Panc1 (cell line): Measurements from ENCODE around the gene CPM.

Source experiments
- POLR2AphosphoS5 ChIP-seq: IDR thresholded peaks from 2 replicates; pipeline ENCODE4 v1.6.1; 2012; ENCODE audit warnings: mild to moderate bottlenecking, low read depth, low read length, moderate library complexity
- TF ChIP-seq, protein P1 (sequence below): fragments of 450-650 bp; IDR thresholded peaks from 2 replicates; pipeline ENCODE4 v1.5.1; 2017; ENCODE audit warnings: mild to moderate bottlenecking

DNA sequence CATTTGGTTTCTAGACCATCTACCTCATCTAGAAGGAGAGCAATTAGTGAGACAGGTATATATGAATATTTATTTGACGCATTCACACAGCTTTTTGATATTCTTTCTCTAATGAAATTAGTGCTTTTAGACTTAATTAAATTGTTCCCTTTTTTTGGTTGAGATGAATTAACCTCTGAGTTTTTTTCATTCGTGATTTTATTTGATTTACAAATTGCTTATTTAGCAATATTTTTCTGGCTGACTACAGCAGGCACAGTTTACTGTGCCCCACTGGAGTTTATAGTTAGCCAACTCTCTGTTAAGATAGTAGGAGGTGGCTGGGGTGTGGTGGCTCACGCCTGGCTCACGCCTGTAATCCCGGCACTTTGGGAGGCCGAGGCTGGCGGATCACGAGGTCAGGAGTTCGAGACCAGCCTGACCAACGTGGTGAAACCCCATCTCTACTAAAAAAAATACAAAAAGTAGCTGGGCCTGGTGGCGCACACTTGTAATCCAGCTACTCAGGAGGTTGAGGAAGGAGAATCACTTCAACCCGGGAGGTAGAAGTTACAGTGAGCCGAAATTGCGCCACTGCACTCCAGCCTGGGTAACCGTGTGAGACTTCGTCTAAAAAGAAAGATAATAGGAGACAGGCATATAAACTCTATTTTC, 108.2 kb downstream of the CPM start:
- TF ChIP-seq, protein P1, sequence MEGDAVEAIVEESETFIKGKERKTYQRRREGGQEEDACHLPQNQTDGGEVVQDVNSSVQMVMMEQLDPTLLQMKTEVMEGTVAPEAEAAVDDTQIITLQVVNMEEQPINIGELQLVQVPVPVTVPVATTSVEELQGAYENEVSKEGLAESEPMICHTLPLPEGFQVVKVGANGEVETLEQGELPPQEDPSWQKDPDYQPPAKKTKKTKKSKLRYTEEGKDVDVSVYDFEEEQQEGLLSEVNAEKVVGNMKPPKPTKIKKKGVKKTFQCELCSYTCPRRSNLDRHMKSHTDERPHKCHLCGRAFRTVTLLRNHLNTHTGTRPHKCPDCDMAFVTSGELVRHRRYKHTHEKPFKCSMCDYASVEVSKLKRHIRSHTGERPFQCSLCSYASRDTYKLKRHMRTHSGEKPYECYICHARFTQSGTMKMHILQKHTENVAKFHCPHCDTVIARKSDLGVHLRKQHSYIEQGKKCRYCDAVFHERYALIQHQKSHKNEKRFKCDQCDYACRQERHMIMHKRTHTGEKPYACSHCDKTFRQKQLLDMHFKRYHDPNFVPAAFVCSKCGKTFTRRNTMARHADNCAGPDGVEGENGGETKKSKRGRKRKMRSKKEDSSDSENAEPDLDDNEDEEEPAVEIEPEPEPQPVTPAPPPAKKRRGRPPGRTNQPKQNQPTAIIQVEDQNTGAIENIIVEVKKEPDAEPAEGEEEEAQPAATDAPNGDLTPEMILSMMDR, result no peak
- no peak for TF ChIP-seq POLR2AphosphoS5
